HG03135 (cell line): ENCODE measurements around the gene CTNNB1.
A peak's percentile ranks its signal among the peaks of the same experiment; 100 is the strongest.

Experiments used
- ATAC-seq: cut with Tn5 transposase; IDR thresholded peaks from one replicate; pipeline ENCODE4 v1.9.1; 2021; ENCODE audit warnings: mild to moderate bottlenecking, moderate library complexity; ENCODE audit not compliant: unreplicated experiment

Gene CTNNB1

GRCh38 chr3:41198950-41199865 lies at the start of gene CTNNB1:
TSS of gene CTNNB1 (plus strand) at chr3:41199505. CDS start at chr3:41224069, 24,564 bp downstream.
- ATAC-seq = peak; percentile 74

- no peak for ATAC-seq
Measured at GRCh38 chr3:41155834-41156233, 43.5 kb upstream of the CTNNB1 start.

- no peak for ATAC-seq
Measured at GRCh38 chr3:41158947-41159346, 40.4 kb upstream of the CTNNB1 start.

- ATAC-seq = no peak
Measured at GRCh38 chr3:41159588-41160189, 39.6 kb upstream of the CTNNB1 start.

GRCh38 chr3:41162541-41162940 lies 36.8 kb upstream of the CTNNB1 start:
- ATAC-seq = no peak

GRCh38 chr3:41163006-41163405 lies 36.3 kb upstream of the CTNNB1 start:
- no peak for ATAC-seq

- ATAC-seq = no peak
Measured at GRCh38 chr3:41163421-41163820, 35.9 kb upstream of the CTNNB1 start.

- ATAC-seq = no peak
Measured at GRCh38 chr3:41164777-41165176, 34.5 kb upstream of the CTNNB1 start.

GRCh38 chr3:41167722-41168497 lies 31.4 kb upstream of the CTNNB1 start:
- no peak for ATAC-seq

- ATAC-seq = no peak
Measured at GRCh38 chr3:41169023-41169422, 30.3 kb upstream of the CTNNB1 start.

GRCh38 chr3:41173926-41174885 lies 25.1 kb upstream of the CTNNB1 start:
- ATAC-seq = no peak

- ATAC-seq = no peak
Measured at GRCh38 chr3:41175365-41175764, 23.9 kb upstream of the CTNNB1 start.

- no peak for ATAC-seq
Measured at GRCh38 chr3:41176596-41176995, 22.7 kb upstream of the CTNNB1 start.

GRCh38 chr3:41178576-41178975 lies 20.7 kb upstream of the CTNNB1 start:
- no peak for ATAC-seq

- no peak for ATAC-seq
Measured at GRCh38 chr3:41180396-41180795, 18.9 kb upstream of the CTNNB1 start.

- no peak for ATAC-seq
Measured at GRCh38 chr3:41182504-41183059, 16.7 kb upstream of the CTNNB1 start.

- ATAC-seq = no peak
Measured at GRCh38 chr3:41184394-41184793, 14.9 kb upstream of the CTNNB1 start.

GRCh38 chr3:41186297-41186696 lies 13.0 kb upstream of the CTNNB1 start:
- no peak for ATAC-seq

GRCh38 chr3:41188306-41188705 lies 11.0 kb upstream of the CTNNB1 start:
- no peak for ATAC-seq
